Smooth muscle cell (in vitro differentiated cells): ENCODE data around the gene FANCI. TPM values are rescaled to one million over a fixed set of nuclear protein-coding genes. Genes with fewer than 3 reads are reported as not detected.

ENCODE experiments used
- DNase-seq: peaks from one replicate; lab custom pipeline; 2025; ENCODE audit not compliant: unreplicated experiment; lab: John Stamatoyannopoulos, UW
- H2AFZ ChIP-seq: fragments of 200-600 bp; sonication (generic); 2 replicates; pipeline ENCODE4 v1.6.0; 2016; ENCODE audit warnings: antibody characterized with exemption, low read depth, mild to moderate bottlenecking
- H3F3A ChIP-seq: fragments of 200-600 bp; sonication (generic); 2 replicates; pipeline ENCODE4 v1.6.0; 2017; ENCODE audit warnings: antibody characterized with exemption, low read depth
- H3K27ac ChIP-seq: fragments of 200-600 bp; sonication (generic); 2 replicates; pipeline ENCODE4 v1.5.1; 2016; ENCODE audit warnings: low read depth, mild to moderate bottlenecking
- H3K27me3 ChIP-seq: fragments of 200-600 bp; sonication (generic); 2 replicates; pipeline ENCODE4 v1.6.1; 2016; ENCODE audit warnings: low read depth, mild to moderate bottlenecking
- H3K36me3 ChIP-seq: fragments of 200-600 bp; sonication (generic); 2 replicates; pipeline ENCODE4 v1.5.1; 2016; ENCODE audit warnings: low read depth
- H3K4me1 ChIP-seq: fragments of 200-600 bp; sonication (generic); 2 replicates; pipeline ENCODE4 v1.5.1; 2016; ENCODE audit warnings: low read depth
- H3K4me2 ChIP-seq: fragments of 200-600 bp; sonication (generic); 2 replicates; pipeline ENCODE4 v1.6.0; 2016; ENCODE audit warnings: mild to moderate bottlenecking
- H3K4me3 ChIP-seq: fragments of 200-600 bp; sonication (generic); 2 replicates; pipeline ENCODE4 v1.5.1; 2016; ENCODE audit warnings: mild to moderate bottlenecking
- H3K79me2 ChIP-seq: fragments of 200-600 bp; sonication (generic); 2 replicates; pipeline ENCODE4 v1.6.0; 2016; ENCODE audit warnings: low read depth, mild to moderate bottlenecking
- H3K9ac ChIP-seq: fragments of 200-600 bp; sonication (generic); 2 replicates; pipeline ENCODE4 v1.6.0; 2016; ENCODE audit warnings: low read depth
- H3K9me3 ChIP-seq: fragments of 200-600 bp; sonication (generic); replicated peaks from 2 replicates; pipeline ENCODE4 v1.5.1; 2016; ENCODE audit warnings: low read depth
- H4K20me1 ChIP-seq: fragments of 200-600 bp; sonication (generic); 2 replicates; pipeline ENCODE4 v1.6.0; 2016; ENCODE audit warnings: low read depth
- CTCF ChIP-seq: fragments of 200-600 bp; sonication (generic); IDR thresholded peaks from 2 replicates; pipeline ENCODE4 v1.5.1; 2017; ENCODE audit warnings: borderline replicate concordance, mild to moderate bottlenecking, antibody characterized with exemption; ENCODE audit not compliant: insufficient read depth, poor library complexity, severe bottlenecking
- WGBS: methylation state at CpG from one replicate; pipeline ENCODE4 v1.1.7; 2016; ENCODE audit warnings: low lambda C conversion rate; 5-methylcytosine and 5-hydroxymethylcytosine counted together
- polyA plus RNA-seq: library from polyadenylated mRNA; unstranded; fragments of >200 nt; fragmentation: Nextera tagmentation; extraction: Ambion mirVana; gene quantifications from 2 replicates; pipeline ENCODE4 v1.2.1, GENCODE V29; 2016
- total RNA-seq: library from RNA; depleted of rRNA; stranded (reverse); fragments of >200 nt; gene quantifications from 2 replicates; pipeline ENCODE4 v1.2.3, GENCODE V29; 2014

Gene FANCI
- total and polyA plus RNA-seq, 2 experiments from 2014 or later = 7.0 to 13.8 TPM

GRCh38 chr15:89333959-89334509 lies 90.3 kb downstream of the FANCI start:
- Histone ChIP-seq H3K79me2 (peaks cover 37% of the 10 kb centered on the region), H4K20me1 (peaks cover 52% of the 10 kb centered on the region)
- WGBS = 4% methylated on average over 42 of the region's 43 CpGs

GRCh38 chr15:89334510-89335297 lies 90.9 kb downstream of the FANCI start, which contains the start of gene POLG:
POLG (minus strand) TSS chr15:89334824; CDS start chr15:89333754, 1,070 bp downstream.
- Histone ChIP-seq H3K4me3 (peak within 1 kb of the TSS; percentile 74), H3K79me2 (peaks cover 37% of the 10 kb centered on the region), H3K9ac (peak within 1 kb of the TSS; percentile 88), H3K27ac (peak within 1 kb of the TSS; percentile 76), H3K9me3 (no peaks in the 10 kb centered on the region), H3K27me3 (peaks cover 3% of the 10 kb centered on the region), H4K20me1 (peaks cover 45% of the 10 kb centered on the region), H3K4me2 (peak within 1 kb of the TSS; percentile 97), H3F3A (peaks cover 4% of the 10 kb centered on the region), H3K36me3 (peaks cover 3% of the 10 kb centered on the region), H2AFZ (peak within 1 kb of the TSS; percentile 65), H3K4me1 (peaks cover 15% of the 10 kb centered on the region)
- no peak for TF ChIP-seq CTCF
- WGBS = 1% methylated on average over 73 of the region's 85 CpGs
- peak; percentile 97 for DNase-seq

More at GRCh38 chr15:89333959-89334509, 90.3 kb downstream of the FANCI start:
- H3K36me3 ChIP-seq = peaks cover 3% of the 10 kb centered on the region
- H3K4me1 ChIP-seq = peaks cover 15% of the 10 kb centered on the region
- peak overlapping the region; percentile 88 for H3K9ac ChIP-seq
- H3K4me2 ChIP-seq = peak overlapping the region; percentile 97
- H2AFZ ChIP-seq = peak overlapping the region; percentile 65
- peak; percentile 48 for DNase-seq
- H3K27me3 ChIP-seq = peaks cover under 1% of the 10 kb centered on the region
- peak overlapping the region; percentile 76 for H3K27ac ChIP-seq
- H3F3A ChIP-seq = peaks cover 4% of the 10 kb centered on the region
- H3K9me3 ChIP-seq = no peaks in the 10 kb centered on the region
- no peak for TF ChIP-seq CTCF
- H3K4me3 ChIP-seq = peak overlapping the region; percentile 74

GRCh38 chr15:89335298-89336041 lies 91.7 kb downstream of the FANCI start:
- Histone ChIP-seq H3K36me3 (peaks cover 3% of the 10 kb centered on the region), H3F3A (peaks cover 4% of the 10 kb centered on the region), H3K9me3 (no peaks in the 10 kb centered on the region), H3K4me1 (peaks cover 15% of the 10 kb centered on the region), H3K4me2 (peak overlapping the region; percentile 74), H3K27me3 (peaks cover 7% of the 10 kb centered on the region), H4K20me1 (peaks cover 38% of the 10 kb centered on the region), H3K9ac (no peak overlapping the region), H3K4me3 (peak overlapping the region; percentile 43), H3K79me2 (peaks cover 32% of the 10 kb centered on the region), H3K27ac (no peak overlapping the region), H2AFZ (no peak overlapping the region)
- TF ChIP-seq CTCF = no peak
- DNase-seq = no peak
- WGBS = 7% methylated on average over 40 of the region's 40 CpGs
